Activated CD4-positive, alpha-beta T cell treated with anti-CD3 and anti-CD28 coated beads, Interleukin-2, amount 50 U/mL, for 1 hour (primary cell): ENCODE data around the gene MYOM1.

ENCODE experiments used
- DNase-seq: peaks from one replicate; pipeline ENCODE4 v3.0.0-alpha.2; 2020

The MYOM1 gene

DNA sequence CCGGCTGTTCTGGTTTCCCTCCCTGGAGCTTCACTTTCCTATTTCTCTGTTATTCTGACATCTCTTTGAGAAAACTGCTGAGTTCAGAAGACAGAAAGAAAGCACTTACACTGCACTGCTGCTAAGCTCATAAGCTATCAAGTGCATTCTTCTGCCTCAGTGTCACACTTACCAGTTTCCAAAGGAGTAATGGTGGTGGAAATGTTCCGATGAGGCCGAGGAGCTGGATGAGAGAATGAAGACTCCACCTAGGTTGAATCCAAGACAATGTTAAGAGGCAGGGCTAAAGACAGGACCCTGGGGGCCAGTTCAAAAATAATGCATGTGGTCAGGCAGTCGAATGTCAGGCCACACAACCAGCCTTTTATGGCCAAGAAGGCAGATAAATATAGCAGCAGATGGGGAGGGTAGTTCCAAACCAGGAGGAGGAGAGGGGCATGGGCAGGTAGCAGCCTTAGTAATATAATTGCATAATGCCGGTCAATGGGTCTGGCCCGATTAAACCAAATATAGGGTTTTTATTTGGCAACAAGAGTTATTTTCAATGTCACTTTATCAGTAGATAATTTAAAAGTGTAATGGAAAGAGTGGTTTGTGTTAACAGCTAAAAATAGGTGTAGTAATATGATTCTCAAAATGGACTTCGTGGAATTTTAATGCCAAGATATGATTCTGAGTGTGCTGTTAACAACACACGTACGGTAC lies at the start of gene MYOM1:
TSS of gene MYOM1 (minus strand) at position 338 of the 705 bp plus-strand sequence. CDS start 4,745 bp downstream, outside the sequence.
- no peak for DNase-seq

- DNase-seq = no peak
These were observed 49.6 kb upstream of the MYOM1 start for GRCh38 chr18:3269241-3269913.

- no peak for DNase-seq
These were observed 48.5 kb upstream of the MYOM1 start for GRCh38 chr18:3268306-3268705.

GRCh38 chr18:3266062-3266608 lies 46.4 kb upstream of the MYOM1 start:
- DNase-seq = no peak

DNA sequence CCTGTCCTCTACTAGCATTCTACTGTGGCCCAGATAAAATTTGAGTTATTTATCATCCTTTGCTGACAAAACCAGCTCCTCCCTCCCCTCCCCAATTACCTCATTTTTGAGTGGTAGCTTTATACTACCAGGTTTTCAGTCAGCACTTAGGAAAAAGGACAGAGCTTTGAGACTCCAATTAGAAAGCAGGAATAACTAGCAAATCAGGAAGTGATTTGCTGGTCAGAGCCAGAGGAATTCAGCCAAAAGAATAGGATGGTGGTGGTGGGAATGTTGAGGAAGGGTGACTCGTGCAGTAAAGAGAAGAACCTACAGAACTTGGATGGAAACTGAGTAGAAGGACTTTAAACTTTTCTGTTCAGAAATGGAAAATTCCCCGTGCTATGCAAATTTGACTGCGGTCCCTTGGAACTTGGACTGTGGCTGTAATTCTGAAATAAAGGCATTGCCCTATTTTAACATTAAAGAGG lies 45.8 kb upstream of the MYOM1 start:
- no peak for DNase-seq

DNA sequence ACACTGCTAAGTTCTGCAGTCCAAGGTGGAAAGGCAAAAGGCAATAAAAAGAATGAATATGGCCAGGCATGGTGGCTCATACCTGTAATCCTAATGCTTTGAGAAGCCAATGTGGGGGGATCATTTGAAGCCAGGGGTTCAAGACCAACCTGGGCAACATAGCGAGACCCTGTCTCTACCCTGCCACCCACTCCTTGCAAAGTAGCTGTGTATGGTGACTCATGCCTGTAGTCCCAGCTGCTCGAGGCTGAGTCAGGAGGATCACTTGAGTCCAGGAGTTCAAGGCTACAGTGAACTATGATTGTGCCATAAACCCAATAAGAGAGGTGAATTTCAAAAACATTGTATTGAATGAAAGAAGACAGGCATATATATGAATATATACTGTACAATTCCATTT lies 44.6 kb upstream of the MYOM1 start:
- no peak for DNase-seq

- no peak for DNase-seq
These were observed 43.4 kb upstream of the MYOM1 start for GRCh38 chr18:3263132-3263700.

DNA sequence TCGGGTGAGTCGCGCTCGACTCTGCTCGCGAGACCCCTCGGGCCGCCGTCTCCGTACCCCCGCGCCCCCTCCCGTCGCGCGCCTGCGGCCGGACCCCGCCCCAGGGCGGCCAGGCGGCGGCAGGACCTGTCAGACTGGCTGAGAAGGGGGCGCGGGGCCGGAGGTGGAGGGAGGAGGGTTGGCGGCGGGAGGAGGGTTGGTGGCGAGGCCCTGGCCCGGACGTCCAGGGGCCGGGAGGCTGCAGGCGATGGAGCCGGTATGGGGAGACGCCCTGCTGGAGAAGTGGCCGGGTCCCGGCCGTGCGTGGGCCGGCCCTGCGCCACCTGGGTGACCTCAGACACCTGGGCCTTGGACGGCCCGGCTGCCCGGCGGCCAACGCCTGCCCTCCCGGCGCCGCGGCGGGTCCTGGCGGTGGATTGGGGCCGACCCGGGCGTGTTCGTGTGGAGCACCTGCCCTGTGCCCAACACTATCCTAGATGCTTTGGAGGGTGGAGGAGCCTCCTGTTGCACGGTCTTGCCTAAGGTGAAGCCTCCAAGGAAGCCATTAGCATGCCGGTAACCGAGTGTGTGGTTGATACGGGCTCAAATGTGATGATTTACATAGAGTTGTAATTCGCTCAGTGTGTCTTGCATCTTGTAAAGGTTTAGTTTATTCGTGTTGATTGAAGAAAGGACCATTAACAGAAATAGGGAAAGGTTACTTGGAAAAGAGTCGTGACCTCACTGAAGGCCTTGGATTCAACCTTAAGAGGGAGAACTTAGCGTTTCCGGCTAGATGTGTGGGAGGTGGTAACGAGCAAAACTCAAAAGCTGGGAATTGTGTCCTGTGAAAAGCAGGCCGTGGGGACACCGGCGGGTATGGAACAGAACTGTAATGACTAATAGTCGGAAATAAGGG lies 42.7 kb upstream of the MYOM1 start:
- peak; percentile 33 for DNase-seq

GRCh38 chr18:3261373-3262233 lies 41.8 kb upstream of the MYOM1 start, which contains the start of gene MYL12B:
Gene MYL12B (plus strand): TSS chr18:3262133. CDS start chr18:3272899, 10,766 bp downstream.
- DNase-seq = peak; percentile 78

DNA sequence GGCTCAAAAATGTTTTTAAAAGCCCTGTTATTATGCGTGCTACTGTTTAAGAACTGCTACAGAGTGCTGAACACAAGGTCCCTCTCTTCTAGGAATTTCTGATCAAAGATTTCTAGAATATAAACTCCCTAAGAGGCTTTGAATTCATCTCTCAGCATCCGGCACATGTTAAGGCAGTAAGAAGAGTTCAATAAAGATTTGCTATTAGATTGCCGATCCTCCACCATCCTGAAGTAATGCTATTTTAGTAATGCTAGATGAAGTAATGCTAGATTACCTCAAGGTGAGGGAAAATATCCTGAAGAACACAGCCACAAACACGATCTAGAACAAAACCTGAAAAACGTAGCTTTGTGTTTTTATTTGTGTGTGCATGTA lies 41.2 kb upstream of the MYOM1 start:
- no peak for DNase-seq

- DNase-seq = no peak
These were observed 37.9 kb upstream of the MYOM1 start for GRCh38 chr18:3257627-3258120.

DNA sequence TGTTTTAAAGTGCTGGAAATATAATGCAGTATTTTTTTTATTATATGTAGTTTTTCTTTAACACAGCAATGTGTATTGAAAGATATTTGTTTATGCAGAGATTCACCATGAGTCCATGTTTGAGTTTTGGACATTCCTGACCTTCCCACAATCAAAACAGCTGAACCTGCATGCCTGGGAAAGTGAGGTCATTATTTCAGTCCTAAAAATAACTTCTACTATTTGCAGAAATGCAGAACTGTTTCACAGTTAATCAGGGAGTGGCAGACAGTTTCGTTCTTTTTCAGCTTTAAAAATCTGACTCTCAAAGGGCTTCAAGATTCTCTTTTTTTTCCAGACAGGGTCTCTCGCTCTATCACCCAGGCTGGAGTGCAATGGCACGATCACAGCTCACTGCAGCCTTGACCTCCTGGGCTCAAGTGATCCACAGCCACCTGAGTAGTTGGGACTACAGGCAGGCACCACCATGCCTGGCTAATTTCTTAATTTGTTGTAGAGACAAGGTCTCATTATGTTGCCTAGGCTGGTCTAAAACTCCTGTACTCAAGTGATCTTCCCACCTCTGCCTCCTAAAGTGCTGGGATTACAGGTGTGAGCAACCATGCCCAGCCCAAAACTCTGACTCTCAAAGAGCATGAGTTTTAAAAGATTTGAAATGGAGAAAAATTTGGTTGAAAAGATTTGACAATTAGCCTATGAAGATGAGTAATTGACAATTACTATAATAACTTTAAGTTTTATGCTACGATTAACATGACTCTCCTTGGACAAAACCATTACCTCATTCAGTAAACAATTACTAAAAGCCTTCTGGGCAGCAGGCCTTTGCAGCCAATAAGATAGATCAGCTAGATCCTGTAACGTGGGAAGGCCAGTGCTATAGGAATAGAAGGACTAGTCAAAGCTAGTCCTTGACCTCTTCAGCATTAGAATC lies 37.2 kb upstream of the MYOM1 start:
- no peak for DNase-seq

- DNase-seq = no peak
These were observed 35.9 kb upstream of the MYOM1 start for GRCh38 chr18:3255611-3256165.

DNA sequence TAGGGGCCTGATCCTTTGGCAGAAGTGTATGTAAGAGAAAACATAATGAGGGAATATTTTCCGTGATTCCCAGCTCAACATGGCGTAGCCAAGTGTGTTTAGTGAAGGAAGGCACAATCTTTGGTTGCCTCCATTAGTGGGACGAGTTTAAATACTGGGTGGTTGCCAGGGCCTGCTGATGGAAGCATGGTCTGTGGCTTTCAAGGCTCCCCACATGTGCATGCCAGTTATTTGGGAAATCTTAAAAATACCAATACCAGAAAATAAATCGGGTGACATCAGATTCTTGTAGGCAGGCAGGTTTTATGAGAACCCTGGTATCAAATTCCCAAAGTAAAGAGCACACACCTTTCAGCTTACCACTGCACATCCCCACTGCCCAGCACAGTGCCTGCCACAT lies 35.0 kb upstream of the MYOM1 start:
- no peak for DNase-seq

DNA sequence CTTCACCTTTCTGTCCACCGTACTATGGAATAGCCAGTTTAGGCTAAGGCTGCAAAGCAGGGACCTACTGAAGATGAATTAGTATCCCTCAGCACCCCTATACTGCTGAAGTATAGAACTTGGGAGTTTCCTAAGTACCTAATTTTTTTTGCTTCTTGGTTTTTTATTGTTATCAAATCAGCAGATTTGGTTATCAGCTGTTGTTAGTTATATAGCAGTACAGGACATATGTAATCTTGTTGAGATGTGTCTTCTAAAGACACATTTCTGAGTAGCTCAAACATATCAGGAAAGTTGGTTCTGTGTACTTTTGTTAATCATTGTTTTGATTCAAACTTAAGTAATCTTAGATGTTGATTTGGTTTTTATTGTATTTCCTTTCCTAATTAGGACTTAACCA lies 33.1 kb upstream of the MYOM1 start:
- no peak for DNase-seq

GRCh38 chr18:3251963-3252277 lies 32.2 kb upstream of the MYOM1 start:
- no peak for DNase-seq

- no peak for DNase-seq
These were observed 31.6 kb upstream of the MYOM1 start for GRCh38 chr18:3251249-3251962.

DNA sequence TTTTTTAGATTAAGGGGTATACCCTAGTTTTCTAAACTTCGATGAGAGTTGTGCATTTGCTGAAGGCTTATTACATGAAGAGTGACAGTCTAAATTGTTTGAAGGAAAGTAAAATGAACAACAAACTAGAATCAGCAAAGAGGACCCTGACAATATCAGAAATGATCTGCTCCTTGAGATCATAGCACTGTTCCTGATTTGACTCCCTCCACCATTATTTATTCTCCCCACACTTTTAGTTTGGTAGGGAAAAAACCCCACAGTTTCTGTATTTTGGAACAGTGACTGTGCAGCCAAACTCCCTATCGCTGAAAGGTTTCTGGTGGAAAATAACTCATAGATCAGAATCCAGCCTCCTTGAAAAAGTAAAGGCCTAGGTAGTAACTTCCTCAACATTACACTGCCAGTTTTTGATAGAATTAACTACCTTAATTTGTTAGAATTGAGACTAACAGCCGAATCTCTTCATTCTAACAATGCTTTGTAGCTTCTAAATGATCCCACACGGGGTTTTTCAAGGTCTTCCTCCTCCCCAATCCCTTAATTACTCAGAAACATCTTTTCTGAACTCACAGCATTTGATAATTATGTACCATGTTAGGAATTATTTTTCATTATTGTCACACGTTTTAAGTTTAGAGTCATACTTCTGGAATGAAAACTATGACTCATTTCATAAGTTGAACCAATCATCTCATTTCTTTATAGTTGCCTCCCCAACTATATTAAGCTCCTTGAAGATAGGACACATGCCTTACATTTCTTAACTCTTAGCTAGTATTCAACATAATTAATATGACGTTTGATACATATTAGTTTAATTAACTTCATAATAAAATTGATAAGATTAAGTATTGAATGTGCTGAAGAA lies 30.7 kb upstream of the MYOM1 start:
- no peak for DNase-seq
